ENCODE results near the gene NPHP3. TPM values are rescaled to one million over a fixed set of nuclear protein-coding genes. Genes with fewer than 3 reads are reported as not detected.

Gene NPHP3
- total RNA-seq, 1 donor from 2014 or later = 29.5 TPM

GRCh38 chr3:132659000-132659364 is 63.2 kb downstream of the NPHP3 start:
- Mint-ChIP-seq H3K27ac (peak overlapping the region; percentile 94), H3K4me3 (peak overlapping the region; percentile 95), H3K36me3 (no peaks in the 10 kb centered on the region), H3K4me1 (peaks cover 27% of the 10 kb centered on the region), H3K27me3 (ENCODE audit: low read depth) (no peaks in the 10 kb centered on the region), H3K9me3 (no peaks in the 10 kb centered on the region)
- no peak for TF ChIP-seq CTCF (IDR thresholded peaks at IDR 0.05; ENCODE audit: unreplicated experiment)
- DNase-seq (ENCODE audit: low spot score in 2 of 2, unreplicated experiment in 2 of 2) = no peak

- Mint-ChIP-seq H3K27me3 (ENCODE audit: low read depth) (no peaks in the 10 kb centered on the region), H3K27ac (no peak overlapping the region), H3K4me3 (peak overlapping the region; percentile 95), H3K9me3 (no peaks in the 10 kb centered on the region), H3K4me1 (peaks cover 27% of the 10 kb centered on the region), H3K36me3 (no peaks in the 10 kb centered on the region)
- no peak for DNase-seq (ENCODE audit: low spot score in 2 of 2, unreplicated experiment in 2 of 2)
- TF ChIP-seq CTCF (IDR thresholded peaks at IDR 0.05; ENCODE audit: unreplicated experiment) = no peak
These were observed 64.1 kb downstream of the NPHP3 start for GRCh38 chr3:132657869-132658747.

- DNase-seq (ENCODE audit: low spot score in 2 of 2, unreplicated experiment in 2 of 2) = no peak
- no peaks in the 10 kb centered on the region for H3K27me3 Mint-ChIP-seq (ENCODE audit: low read depth)
- H3K9me3 Mint-ChIP-seq = no peaks in the 10 kb centered on the region
- no peak overlapping the region for H3K27ac Mint-ChIP-seq
- peaks cover 11% of the 10 kb centered on the region for H3K4me1 Mint-ChIP-seq
- H3K4me3 Mint-ChIP-seq = no peak overlapping the region
- no peaks in the 10 kb centered on the region for H3K36me3 Mint-ChIP-seq
- no peak for TF ChIP-seq CTCF (IDR thresholded peaks at IDR 0.05; ENCODE audit: unreplicated experiment)
These were observed 66.7 kb downstream of the NPHP3 start for GRCh38 chr3:132655471-132655870.

GRCh38 chr3:132654721-132655120 is 67.5 kb downstream of the NPHP3 start:
- TF ChIP-seq CTCF (IDR thresholded peaks at IDR 0.05; ENCODE audit: unreplicated experiment) = no peak
- Mint-ChIP-seq H3K4me3 (no peak overlapping the region), H3K27me3 (ENCODE audit: low read depth) (no peaks in the 10 kb centered on the region), H3K9me3 (no peaks in the 10 kb centered on the region), H3K27ac (no peak overlapping the region), H3K36me3 (no peaks in the 10 kb centered on the region), H3K4me1 (peaks cover 11% of the 10 kb centered on the region)
- no peak for DNase-seq (ENCODE audit: low spot score in 2 of 2, unreplicated experiment in 2 of 2)

- H3K27ac Mint-ChIP-seq = no peak overlapping the region
- DNase-seq (ENCODE audit: low spot score in 2 of 2, unreplicated experiment in 2 of 2) = no peak
- H3K36me3 Mint-ChIP-seq = no peaks in the 10 kb centered on the region
- no peaks in the 10 kb centered on the region for H3K9me3 Mint-ChIP-seq
- H3K27me3 Mint-ChIP-seq (ENCODE audit: low read depth) = no peaks in the 10 kb centered on the region
- TF ChIP-seq CTCF (IDR thresholded peaks at IDR 0.05; ENCODE audit: unreplicated experiment) = no peak
- no peak overlapping the region for H3K4me3 Mint-ChIP-seq
- peaks cover 11% of the 10 kb centered on the region for H3K4me1 Mint-ChIP-seq
These were observed 68.0 kb downstream of the NPHP3 start for GRCh38 chr3:132654190-132654589.

All from mesothelial cell of epicardium (in vitro differentiated cells).